T-cell (primary cell): ENCODE results near the gene CCDC158. TPM values are rescaled to one million over a fixed set of nuclear protein-coding genes. Genes with fewer than 3 reads are reported as not detected.
A peak's percentile ranks its signal among the peaks of the same experiment; 100 is the strongest.

Experiments
- ATAC-seq, 4 experiments: fragments of 200-7000 bp in 3 of 4; fragments of 150-1000 bp in 1 of 4; cut with Tn5 transposase; replicated peaks in 1 of 4; 1 replicate in 3 of 4; 2 replicates in 1 of 4; pipeline ENCODE4 v1.10.0; 2021; ENCODE audit warnings: moderate library complexity in 3 of 4, mild to moderate bottlenecking in 2 of 4, moderate number of reproducible peaks in 1 of 4
- CTCF ChIA-PET, 2 donors: fragments of 300-600 bp; sonication (Branson Sonifier 250); formaldehyde crosslinking; loops; one replicate each; lab custom pipeline; 2022; ENCODE audit warnings: antibody characterized with exemption in 2 of 2; lab: Charles Lee
- POLR2A ChIA-PET, 2 donors: fragments of 300-600 bp; sonication (Branson Sonifier 250); formaldehyde crosslinking; loops; one replicate each; lab custom pipeline; 2022; ENCODE audit warnings: antibody characterized with exemption in 2 of 2; lab: Charles Lee
- DNase-seq, 35 experiments: peaks; one replicate each; pipeline versions ENCODE4 v3.0.0 to v3.0.0-alpha.2; 2013 to 2023
- H3K27ac ChIP-seq: one replicate; pipeline ENCODE4 v1.5.1; 2013; ENCODE audit warnings: low read length
- H3K27me3 ChIP-seq, 2 experiments: replicated peaks in 1 of 2; 1 replicate in 1 of 2; 2 replicates in 1 of 2; pipeline versions ENCODE4 v1.6.1 to v1.7.0; 2013; ENCODE audit warnings: low read length in 1 of 2, mixed read lengths in 1 of 2; ENCODE audit not compliant: control insufficient read depth in 2 of 2, insufficient read depth in 2 of 2; ENCODE audit errors: extremely low read depth in 1 of 2
- H3K36me3 ChIP-seq, 2 donors: 1 replicate in 1 of 2; 2 replicates in 1 of 2; pipeline versions ENCODE4 v1.6.1 to v1.7.0; 2013; ENCODE audit warnings: low read length in 1 of 2; ENCODE audit not compliant: control insufficient read depth in 2 of 2, insufficient read depth in 1 of 2; ENCODE audit errors: extremely low read depth in 1 of 2
- H3K4me1 ChIP-seq, 2 experiments: 1 replicate in 1 of 2; 2 replicates in 1 of 2; pipeline versions ENCODE4 v1.6.1 to v1.7.0; 2013; ENCODE audit warnings: low read length in 2 of 2, mixed read lengths in 1 of 2; ENCODE audit not compliant: insufficient read depth in 2 of 2, control insufficient read depth in 1 of 2; ENCODE audit errors: extremely low read depth in 1 of 2
- H3K4me3 ChIP-seq, 2 donors: 1 replicate in 1 of 2; 2 replicates in 1 of 2; pipeline versions ENCODE4 v1.5.1 to v1.7.0; 2013; ENCODE audit warnings: mild to moderate bottlenecking in 2 of 2, low read length in 1 of 2, moderate library complexity in 1 of 2; ENCODE audit not compliant: control insufficient read depth in 1 of 2; ENCODE audit errors: extremely low read depth in 1 of 2
- H3K9me3 ChIP-seq: 2 replicates; pipeline ENCODE4 v1.7.0; 2013
- H3K27ac Mint-ChIP-seq, 2 donors: one replicate each; pipeline ENCODE4 v1.8.0; 2020 to 2021; ENCODE audit warnings: mild to moderate bottlenecking in 2 of 2, mixed read lengths in 2 of 2
- H3K27me3 Mint-ChIP-seq, 2 donors: one replicate each; pipeline ENCODE4 v1.8.0; 2021 to 2022; ENCODE audit warnings: mixed read lengths in 2 of 2
- H3K36me3 Mint-ChIP-seq: one replicate; pipeline ENCODE4 v1.8.0; 2021; ENCODE audit warnings: mixed read lengths
- H3K4me1 Mint-ChIP-seq, 3 donors: one replicate each; pipeline ENCODE4 v1.8.0; 2020 to 2022; ENCODE audit warnings: mixed read lengths in 3 of 3, mild to moderate bottlenecking in 1 of 3
- H3K4me3 Mint-ChIP-seq, 3 donors: one replicate each; pipeline ENCODE4 v1.8.0; 2020 to 2022; ENCODE audit warnings: mild to moderate bottlenecking in 3 of 3, mixed read lengths in 3 of 3, moderate library complexity in 3 of 3
- H3K9me3 Mint-ChIP-seq, 3 donors: one replicate each; pipeline ENCODE4 v1.8.0; 2020 to 2022; ENCODE audit warnings: mixed read lengths in 3 of 3
- WGBS: methylation state at CpG from one replicate; pipeline ENCODE4 v1.1.5; 2013; ENCODE audit warnings: missing lambda C conversion rate; ENCODE audit not compliant: insufficient coverage; 5-methylcytosine and 5-hydroxymethylcytosine counted together
- total RNA-seq, 35 experiments: library from RNA in 6 of 35; stranded (reverse) in 6 of 35; fragments of 120-200 nt in 1 of 35; gene quantifications; one replicate each; pipeline versions ENCODE4 v1.2.1 to v1.2.4 and lab custom pipeline; 2013 to 2026

The CCDC158 gene
- not detected for total RNA-seq
- not detected for total RNA-seq (2013)
- 0 to 0.09 (median 0) reads per million in 29 experiments for total RNA-seq (lab: John Stamatoyannopoulos, UW)

DNA sequence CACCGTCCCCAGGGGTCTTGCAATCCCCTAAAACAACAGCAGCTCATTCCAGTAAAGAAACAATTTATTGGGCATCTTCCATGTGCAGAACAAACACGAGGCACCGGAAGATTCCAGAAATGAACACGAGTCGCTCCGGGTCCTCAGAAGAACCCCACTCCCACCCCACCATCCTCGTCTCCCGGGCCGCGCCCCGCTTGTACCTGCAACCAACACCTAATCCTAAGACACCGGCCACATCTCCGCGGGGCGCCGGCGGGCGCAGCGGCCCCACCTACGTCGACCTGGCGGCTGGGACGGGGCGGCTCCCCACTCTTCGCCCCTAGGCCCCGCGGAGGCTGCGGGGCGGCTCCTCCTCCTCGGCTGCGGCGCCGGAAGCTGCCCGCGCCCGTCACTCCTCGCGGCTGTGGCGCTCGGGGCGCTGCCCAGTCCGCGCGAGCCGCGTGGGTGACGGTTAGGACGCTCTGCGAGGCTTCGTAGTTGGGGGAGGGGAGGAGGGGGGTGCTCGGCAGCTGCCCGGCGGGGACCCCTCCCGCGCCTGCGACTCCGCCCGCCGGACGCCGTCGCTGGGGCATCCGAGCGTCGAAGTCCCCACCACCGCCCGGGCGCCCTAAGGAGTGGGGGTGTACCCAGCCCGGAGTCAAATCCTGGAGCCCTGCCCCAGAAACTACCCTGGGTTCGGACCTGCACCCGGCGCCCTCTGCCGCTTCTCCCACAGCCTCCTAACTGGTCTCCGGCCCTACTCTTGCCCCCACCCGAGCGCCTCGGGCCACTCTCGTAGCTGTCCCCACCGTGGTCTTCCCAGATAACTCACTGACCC is at the start of gene CCDC158:
CCDC158 (minus strand) TSS at position 380 of the 820 bp plus-strand sequence. CDS start 17,934 bp downstream, outside the sequence.
- Histone ChIP-seq H3K4me1 (peaks cover 0 to 8% of the 10 kb centered on the region in 2 experiments), H3K4me3 (peak within 1 kb of the TSS in 1 of 2 donors; percentile 25), H3K9me3 (no peaks in the 10 kb centered on the region), H3K27me3 (peaks cover 0 to 13% of the 10 kb centered on the region in 2 experiments), H3K36me3 (no peaks in the 10 kb centered on the region), H3K27ac (no peak within 1 kb of the TSS)
- Mint-ChIP-seq H3K27me3 (peaks cover 27 to 32% of the 10 kb centered on the region in 2 donors), H3K4me3 (peak within 1 kb of the TSS; percentile 53 to 72 (median 53)), H3K36me3 (no peaks in the 10 kb centered on the region), H3K27ac (no peak within 1 kb of the TSS), H3K4me1 (peaks cover 7 to 14% (median 8%) of the 10 kb centered on the region in 3 donors), H3K9me3 (no peaks in the 10 kb centered on the region)
- DNase-seq: peak in 7 of 35 experiments; percentile 1 to 18 (median 3)
- ChIA-PET POLR2A (interaction anchor here in 1 of 2 donors (0.6 kb wide), 1 partner anchor 561 kb away, joined by 4 read pairs; no protein-coding TSS in a partner anchor), CTCF (interaction anchor here in 1 of 2 donors (0.5 kb wide), 1 partner anchor 251 kb away, joined by 3 read pairs; no protein-coding TSS in a partner anchor)
- 15% methylated on average over 71 of the region's 79 CpGs for WGBS
- peak; percentile 54 to 80 (median 70) for ATAC-seq

DNA sequence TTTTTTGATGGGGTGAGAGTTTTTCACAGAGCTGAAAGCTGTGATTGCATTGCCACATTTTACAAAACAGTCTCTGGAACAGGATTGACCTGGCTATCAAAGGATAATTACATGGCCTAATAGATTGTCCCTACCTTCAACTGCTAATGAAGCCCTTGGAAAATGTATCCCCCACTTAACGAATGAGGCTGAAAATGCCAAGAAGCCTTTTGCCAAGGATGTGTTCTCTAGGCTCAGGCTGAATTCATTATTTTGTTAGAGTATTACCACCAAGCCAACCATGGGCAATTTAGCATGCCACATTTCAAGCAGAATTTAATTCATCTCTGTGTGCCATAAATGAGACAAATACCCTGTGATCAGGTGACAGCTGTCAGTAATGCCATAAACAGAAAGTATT is 49.6 kb upstream of the CCDC158 start:
- Histone ChIP-seq H3K9me3 (no peaks in the 10 kb centered on the region), H3K4me3 (no peak overlapping the region), H3K27ac (no peak overlapping the region), H3K27me3 (peaks cover 0 to 4% of the 10 kb centered on the region in 2 experiments), H3K36me3 (no peaks in the 10 kb centered on the region), H3K4me1 (peaks cover 0 to 3% of the 10 kb centered on the region in 2 experiments)
- H3K27ac Mint-ChIP-seq: no peak overlapping the region
- WGBS: no CpG with 5 or more reads among the region's 1 CpG
- DNase-seq (no peak), ATAC-seq (no peak)
- ChIA-PET CTCF (interaction anchor here in 1 of 2 donors (0.8 kb wide), 1 partner anchor 291 kb away, joined by 3 read pairs; no protein-coding TSS in a partner anchor), POLR2A (no interaction called here)
- H3K27me3 Mint-ChIP-seq: peaks cover 4 to 6% of the 10 kb centered on the region in 2 donors
- H3K9me3 Mint-ChIP-seq: no peaks in the 10 kb centered on the region
- no peaks in the 10 kb centered on the region for H3K36me3 Mint-ChIP-seq
- no peak overlapping the region for H3K4me3 Mint-ChIP-seq
- H3K4me1 Mint-ChIP-seq: no peaks in the 10 kb centered on the region

DNA sequence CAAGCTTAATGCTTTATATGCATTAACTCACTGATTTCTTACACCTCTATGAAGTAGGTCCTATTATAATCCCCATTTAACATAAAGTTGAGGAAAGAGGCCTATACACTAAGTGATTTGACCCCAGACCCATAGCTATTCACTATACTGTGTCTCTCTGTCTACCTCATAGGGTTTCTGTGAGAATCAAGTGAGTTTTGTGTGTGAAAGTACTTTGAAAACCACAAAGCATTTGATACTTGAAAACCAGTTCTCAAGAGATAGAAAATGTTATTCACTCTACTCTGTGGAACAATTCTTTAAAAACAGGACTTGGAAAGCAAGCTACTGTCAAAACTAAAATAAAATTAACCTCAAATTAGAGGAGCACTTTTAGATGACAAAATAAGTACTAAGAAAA is 49.1 kb upstream of the CCDC158 start:
- Mint-ChIP-seq H3K27ac (no peak overlapping the region), H3K9me3 (no peaks in the 10 kb centered on the region), H3K27me3 (peaks cover 2 to 6% of the 10 kb centered on the region in 2 donors), H3K4me1 (no peaks in the 10 kb centered on the region), H3K4me3 (no peak overlapping the region), H3K36me3 (no peaks in the 10 kb centered on the region)
- no peaks in the 10 kb centered on the region for H3K9me3 ChIP-seq
- H3K4me3 ChIP-seq: no peak overlapping the region
- no peak for DNase-seq
- H3K27ac ChIP-seq: no peak overlapping the region
- ChIA-PET CTCF (interaction anchor here in 1 of 2 donors (0.5 to 0.8 kb wide), 2 partner anchors 171 to 290 kb away, joined by 3 read pairs; no protein-coding TSS in a partner anchor), POLR2A (no interaction called here)
- peaks cover 0 to 6% of the 10 kb centered on the region in 2 experiments for H3K27me3 ChIP-seq
- H3K4me1 ChIP-seq: peaks cover 0 to 3% of the 10 kb centered on the region in 2 experiments
- ATAC-seq: no peak
- no peaks in the 10 kb centered on the region for H3K36me3 ChIP-seq

DNA sequence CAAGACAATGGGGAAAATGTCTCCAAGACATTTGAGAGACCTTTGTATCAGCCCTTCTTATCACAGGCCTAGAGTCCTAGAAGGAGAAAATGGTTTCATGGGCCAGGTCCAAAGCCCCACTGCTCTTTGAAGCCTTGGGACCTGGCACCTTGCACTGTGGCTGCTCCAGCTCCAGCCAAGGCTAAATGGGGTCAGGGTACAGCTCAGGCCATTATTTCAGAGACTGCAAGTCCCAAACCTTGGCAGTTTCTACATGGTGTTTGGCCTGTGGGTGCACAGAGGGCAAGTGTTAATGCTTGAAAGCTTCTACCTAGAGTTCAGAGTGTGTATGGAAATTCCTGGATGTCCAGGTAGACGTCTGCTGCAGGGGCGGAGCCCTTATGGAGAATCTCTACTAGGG is 42.6 kb upstream of the CCDC158 start:
- ChIA-PET CTCF (no interaction called here), POLR2A (no interaction called here)
- ATAC-seq (no peak), DNase-seq (no peak)
- H3K36me3 ChIP-seq: no peaks in the 10 kb centered on the region
- no peak overlapping the region for H3K4me3 Mint-ChIP-seq
- 83% methylated on average over 2 of the region's 2 CpGs for WGBS
- H3K27ac ChIP-seq: no peak overlapping the region
- peaks cover 0 to 10% of the 10 kb centered on the region in 2 experiments for H3K27me3 ChIP-seq
- H3K9me3 ChIP-seq: no peaks in the 10 kb centered on the region
- no peak overlapping the region for H3K27ac Mint-ChIP-seq
- no peak overlapping the region for H3K4me3 ChIP-seq
- H3K4me1 ChIP-seq: no peaks in the 10 kb centered on the region
- no peaks in the 10 kb centered on the region for H3K4me1 Mint-ChIP-seq
- no peaks in the 10 kb centered on the region for H3K36me3 Mint-ChIP-seq
- H3K27me3 Mint-ChIP-seq: peaks cover 6 to 7% of the 10 kb centered on the region in 2 donors
- H3K9me3 Mint-ChIP-seq: peaks cover 7 to 16% (median 13%) of the 10 kb centered on the region in 3 donors

DNA sequence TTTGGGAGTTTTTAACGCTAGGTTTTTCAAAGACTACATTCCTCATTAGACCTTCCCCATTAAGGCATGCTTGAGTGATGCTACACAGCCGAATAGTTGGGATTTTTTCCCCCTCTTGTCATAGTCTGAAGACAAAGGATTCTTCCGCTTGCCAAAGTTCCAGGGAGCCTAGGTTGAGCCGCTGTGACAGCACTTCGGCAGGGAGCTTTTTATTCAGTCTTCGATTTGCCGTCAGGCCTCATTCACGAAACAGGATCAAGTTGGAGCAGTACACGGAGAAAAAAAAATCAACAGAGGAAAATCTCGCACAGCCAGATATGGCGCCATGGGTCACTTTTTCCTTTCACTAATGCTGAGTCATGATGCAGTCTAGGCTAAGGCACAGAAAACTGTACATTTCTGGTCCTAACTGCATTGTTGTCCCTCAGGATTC is 38.4 kb upstream of the CCDC158 start:
- H3K4me1 Mint-ChIP-seq: no peaks in the 10 kb centered on the region
- no peak overlapping the region for H3K27ac Mint-ChIP-seq
- 90% methylated on average over 9 of the region's 11 CpGs for WGBS
- Histone ChIP-seq H3K27me3 (peaks cover 0 to 7% of the 10 kb centered on the region in 2 experiments), H3K9me3 (no peaks in the 10 kb centered on the region), H3K4me1 (no peaks in the 10 kb centered on the region), H3K27ac (no peak overlapping the region), H3K36me3 (no peaks in the 10 kb centered on the region), H3K4me3 (no peak overlapping the region)
- ChIA-PET CTCF (no interaction called here), POLR2A (no interaction called here)
- peaks cover 7 to 11% (median 8%) of the 10 kb centered on the region in 3 donors for H3K9me3 Mint-ChIP-seq
- H3K4me3 Mint-ChIP-seq: no peak overlapping the region
- H3K36me3 Mint-ChIP-seq: no peaks in the 10 kb centered on the region
- ATAC-seq: no peak
- no peak for DNase-seq
- H3K27me3 Mint-ChIP-seq: peaks cover 17 to 18% of the 10 kb centered on the region in 2 donors

DNA sequence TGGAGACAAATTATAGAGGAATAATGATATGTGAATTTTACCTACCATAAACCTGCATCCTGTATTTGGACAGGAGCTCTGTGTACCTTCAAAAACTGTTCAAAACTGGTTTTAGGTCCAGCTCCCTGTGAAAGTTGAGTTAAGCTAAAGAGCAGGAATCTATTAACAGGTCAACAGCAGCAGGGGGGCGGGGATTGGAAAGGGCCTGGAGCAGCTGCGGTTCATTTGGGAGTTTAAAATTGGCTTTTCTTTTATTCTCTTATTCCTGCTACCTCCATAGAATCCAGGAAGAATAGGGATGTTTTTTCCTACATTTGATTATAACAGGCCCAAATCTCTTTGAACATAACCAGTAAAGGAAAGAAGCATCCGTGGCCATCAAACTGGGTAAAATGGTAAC is 37.9 kb upstream of the CCDC158 start:
- H3K27me3 ChIP-seq: peaks cover 0 to 4% of the 10 kb centered on the region in 2 experiments
- POLR2A ChIA-PET: no interaction called here
- no peak for DNase-seq
- no peak overlapping the region for H3K27ac Mint-ChIP-seq
- peaks cover 17 to 20% of the 10 kb centered on the region in 2 donors for H3K27me3 Mint-ChIP-seq
- no peak for ATAC-seq
- no peaks in the 10 kb centered on the region for H3K9me3 ChIP-seq
- no peaks in the 10 kb centered on the region for H3K4me1 Mint-ChIP-seq
- peaks cover 7 to 8% (median 8%) of the 10 kb centered on the region in 3 donors for H3K9me3 Mint-ChIP-seq
- no peaks in the 10 kb centered on the region for H3K4me1 ChIP-seq
- no peak overlapping the region for H3K4me3 ChIP-seq
- no CpG with 5 or more reads among the region's 3 CpGs for WGBS
- H3K27ac ChIP-seq: no peak overlapping the region
- no peaks in the 10 kb centered on the region for H3K36me3 ChIP-seq
- CTCF ChIA-PET: no interaction called here
- no peaks in the 10 kb centered on the region for H3K36me3 Mint-ChIP-seq
- no peak overlapping the region for H3K4me3 Mint-ChIP-seq
